GM12878 (cell line): ENCODE measurements around the gene PCDHA1. TPM values are rescaled to one million over a fixed set of nuclear protein-coding genes. Genes with fewer than 3 reads are reported as not detected.

Source experiments
- ATAC-seq: fragments of 200-7000 bp; cut with Tn5 transposase; 3 replicates; pipeline ENCODE4 v1.9.1; 2020; ENCODE audit warnings: mild to moderate bottlenecking, moderate library complexity
- BruUV-seq: library from RNA; stranded (reverse); fragments of 400-500 nt; replicated peaks from 2 replicates; lab custom pipeline; 2021; lab: Mats Ljungman, UMichigan
- CTCF ChIA-PET: fragments of 300-600 bp; sonication (Branson Sonifier 250); formaldehyde crosslinking; extraction: SDS; loops from one replicate; lab custom pipeline; 2021; ENCODE audit warnings: inconsistent platforms; lab: Yijun Ruan, JAX
- POLR2A ChIA-PET: fragments of 350-600 bp; formaldehyde crosslinking; extraction: SDS; loops from one replicate; lab custom pipeline; 2021; ENCODE audit warnings: inconsistent platforms; lab: Charles Lee
- RAD21 ChIA-PET: fragments of 300-600 bp; sonication (Branson Sonifier 250); formaldehyde crosslinking; loops from one replicate; lab custom pipeline; 2023; ENCODE audit warnings: antibody characterized with exemption; ENCODE audit not compliant: unreplicated experiment; lab: Charles Lee
- SMC1A ChIA-PET: fragments of 300-600 bp; sonication (Branson Sonifier 250); formaldehyde crosslinking; loops from one replicate; lab custom pipeline; 2023; ENCODE audit not compliant: unreplicated experiment, uncharacterized antibody; lab: Charles Lee
- DNase-seq: peaks from one replicate; pipeline ENCODE4 v3.0.0-alpha.2; 2011; ENCODE audit warnings: low read depth, low spot score
- FAIRE-seq: peaks from 3 replicates; lab custom pipeline; 2011; peaks lifted over from hg19 to GRCh38; lab: Jason Lieb, UNC
- H2AFZ ChIP-seq: 2 replicates; pipeline ENCODE4 v1.6.0; 2011; ENCODE audit warnings: low read depth, low read length, control low read depth; ENCODE audit not compliant: control insufficient read depth
- H3K27ac ChIP-seq: 2 replicates; pipeline ENCODE4 v1.5.1; 2011; ENCODE audit warnings: control low read depth; ENCODE audit not compliant: control insufficient read depth, insufficient read depth
- H3K27me3 ChIP-seq, 2 experiments: replicated peaks in 1 of 2; 2 replicates each; pipeline versions ENCODE4 v1.6.0 to v1.6.1; 2011; ENCODE audit warnings: low read length in 1 of 2; ENCODE audit not compliant: control insufficient read depth in 2 of 2, insufficient read depth in 2 of 2
- H3K36me3 ChIP-seq, 2 experiments: 2 replicates each; pipeline ENCODE4 v1.5.1; 2011; ENCODE audit warnings: low read length in 1 of 2; ENCODE audit not compliant: control insufficient read depth in 2 of 2, insufficient read depth in 2 of 2
- H3K4me1 ChIP-seq: 2 replicates; pipeline ENCODE4 v1.6.1; 2011; ENCODE audit warnings: mild to moderate bottlenecking, low read length, moderate library complexity, mixed read lengths; ENCODE audit not compliant: control insufficient read depth, insufficient read depth
- H3K4me2 ChIP-seq: 2 replicates; pipeline ENCODE4 v1.6.0; 2011; ENCODE audit warnings: control low read depth; ENCODE audit not compliant: control insufficient read depth, insufficient read depth
- H3K4me3 ChIP-seq: fragments of 200-600 bp; sonication (generic); 2 replicates; pipeline ENCODE4 v1.5.1; 2016
- H3K79me2 ChIP-seq: 2 replicates; pipeline ENCODE4 v1.6.0; 2011; ENCODE audit warnings: low read length; ENCODE audit not compliant: control insufficient read depth, insufficient read depth
- H3K9ac ChIP-seq: 2 replicates; pipeline ENCODE4 v1.8.0; 2011; ENCODE audit warnings: low read length, control low read depth, mixed read lengths; ENCODE audit not compliant: control insufficient read depth, insufficient read depth
- H3K9me3 ChIP-seq: replicated peaks from 3 replicates; pipeline ENCODE4 v1.5.1; 2011; ENCODE audit warnings: mild to moderate bottlenecking, low read length; ENCODE audit not compliant: control insufficient read depth, insufficient read depth
- H4K20me1 ChIP-seq: 2 replicates; pipeline ENCODE4 v1.6.0; 2011; ENCODE audit not compliant: control insufficient read depth, insufficient read depth
- BCLAF1 ChIP-seq: fragments of 450-650 bp; IDR thresholded peaks from 2 replicates; pipeline ENCODE4 v1.6.1; 2017; ENCODE audit warnings: antibody characterized with exemption, mild to moderate bottlenecking, moderate library complexity
- CBFB ChIP-seq: IDR thresholded peaks from 2 replicates; pipeline ENCODE4 v1.6.1; 2016; ENCODE audit warnings: antibody characterized with exemption, low read depth
- E2F4 ChIP-seq: IDR thresholded peaks from 2 replicates; pipeline ENCODE4 v1.6.1; 2012; ENCODE audit warnings: low read depth, low read length, improper control_type of control experiment
- HDAC2 ChIP-seq: fragments of 200-600 bp; sonication (generic); IDR thresholded peaks from 2 replicates; pipeline ENCODE4 v1.6.1; 2017
- IKZF2 ChIP-seq, 2 experiments: fragments of 450-650 bp; IDR thresholded peaks; 2 replicates each; pipeline ENCODE4 v1.6.1; 2017; ENCODE audit warnings: mild to moderate bottlenecking in 2 of 2, moderate library complexity in 2 of 2
- MXI1 ChIP-seq: fragments of 150-350 bp; IDR thresholded peaks from 2 replicates; pipeline ENCODE4 v1.6.1; 2011; ENCODE audit warnings: low read depth, mild to moderate bottlenecking, inconsistent platforms, low read length, improper control_type of control experiment
- NBN ChIP-seq: fragments of 450-650 bp; IDR thresholded peaks from 2 replicates; pipeline ENCODE4 v1.6.1; 2016
- NFIC ChIP-seq: IDR thresholded peaks from 2 replicates; pipeline ENCODE4 v1.6.1; 2012; ENCODE audit warnings: low read depth, mild to moderate bottlenecking, inconsistent platforms, low read length, moderate library complexity
- REST ChIP-seq: IDR thresholded peaks from 2 replicates; pipeline ENCODE4 v1.6.1; 2012; ENCODE audit warnings: mild to moderate bottlenecking, low read depth, low read length
- SREBF1 ChIP-seq: IDR thresholded peaks from 2 replicates; pipeline ENCODE4 v1.6.1; 2012; ENCODE audit warnings: mild to moderate bottlenecking, low read length
- WGBS: methylation state at CpG from one replicate; pipeline ENCODE4 v1.1.6; 2016; ENCODE audit warnings: low lambda C conversion rate; ENCODE audit not compliant: insufficient replicate concordance, insufficient coverage; ENCODE audit errors: missing lambda C conversion rate; 5-methylcytosine and 5-hydroxymethylcytosine counted together
- in situ Hi-C: fragments of 300-500 bp; cut with MboI; formaldehyde crosslinking; loops from 9 replicates; pipeline ENCODE4 v1.14.3; 2018; ENCODE audit warnings: mixed read lengths
- intact Hi-C: fragments of 100-400 bp; cut with micrococcal nuclease; formaldehyde crosslinking; loops from one replicate; pipeline ENCODE4 v1.14.2; 2022; ENCODE audit not compliant: unreplicated experiment
- polyA plus RNA-seq, 11 experiments: library from polyadenylated mRNA; depleted of rRNA in 4 of 11; unstranded in 6 of 11; stranded (reverse) in 5 of 11; fragments of >200 nt; fragmentation: Nextera tagmentation in 4 of 11; fragmentation: Illumina TruSeq in 1 of 11; extraction: Ambion mirVana in 4 of 11; extraction: Trizol in 1 of 11; gene quantifications; 1 replicate in 1 of 11; 2 replicates in 10 of 11; pipeline versions ENCODE4 v1.2.1 to v1.2.3, GENCODE V29; 2011 to 2016; ENCODE audit warnings: inconsistent platforms in 2 of 11, missing spikeins in 2 of 11, low read depth in 1 of 11
- total RNA-seq, 4 experiments: library from RNA; depleted of rRNA in 3 of 4; stranded (reverse); fragments of >200 nt in 3 of 4; fragmentation: Illumina TruSeq in 1 of 4; extraction: Trizol in 1 of 4; gene quantifications; 2 replicates each; pipeline versions ENCODE4 v1.2.1 to v1.2.3, GENCODE V29; 2013 to 2021

Gene PCDHA1
- total and polyA plus RNA-seq, 10 of the 15 experiments (the other 5 are each of a cell fraction or from before 2014, with no cell fraction given): 0.03 TPM; not detected in 9

GRCh38 chr5:140802781-140803271 lies 16.9 kb downstream of the PCDHA1 start:
- in situ Hi-C loops: loop anchor here (25.0 kb wide), 1 partner anchor 759 kb away; no protein-coding TSS in a partner anchor
- Histone ChIP-seq H3K27ac (no peak overlapping the region), H3K4me1 (no peaks in the 10 kb centered on the region), H3K79me2 (no peaks in the 10 kb centered on the region), H3K4me2 (no peak overlapping the region), H3K4me3 (no peak overlapping the region), H2AFZ (no peak overlapping the region), H4K20me1 (no peaks in the 10 kb centered on the region), H3K9ac (no peak overlapping the region), H3K9me3 (peaks cover 1% of the 10 kb centered on the region; the same call in 2 of the 3 replicates), H3K36me3 (no peaks in the 10 kb centered on the region), H3K27me3 (no peaks in the 10 kb centered on the region)
- intact Hi-C loops: no loop called here
- ChIA-PET RAD21 (no interaction called here), CTCF (no interaction called here), POLR2A (no interaction called here), SMC1A (no interaction called here)
- 84% methylated on average over 38 of the region's 53 CpGs for WGBS
- no peak for ATAC-seq
- no peak for TF ChIP-seq BCLAF1
- TF ChIP-seq REST: no peak
- no peak for TF ChIP-seq MXI1
- TF ChIP-seq CBFB: no peak
- TF ChIP-seq NBN: no peak
- no peak for TF ChIP-seq E2F4
- no peak for TF ChIP-seq NFIC
- no peak for TF ChIP-seq HDAC2
- no peak for TF ChIP-seq SREBF1
- TF ChIP-seq IKZF2 (IDR thresholded peaks at IDR 0.05): no peak
- no TSS peak for BruUV-seq
- no peak for FAIRE-seq
- no peak for DNase-seq
